ENCODE results near the gene WDFY1.
"Not testable (repeated sequence)": the region's sequence is repeated elsewhere in the genome, so short reads cannot be mapped to it uniquely, and the experiment has no call there.

Gene WDFY1

GRCh38 chr2:223889229-223889628 lies 55.9 kb downstream of the WDFY1 start:
- no peak for FAIRE-seq

DNA sequence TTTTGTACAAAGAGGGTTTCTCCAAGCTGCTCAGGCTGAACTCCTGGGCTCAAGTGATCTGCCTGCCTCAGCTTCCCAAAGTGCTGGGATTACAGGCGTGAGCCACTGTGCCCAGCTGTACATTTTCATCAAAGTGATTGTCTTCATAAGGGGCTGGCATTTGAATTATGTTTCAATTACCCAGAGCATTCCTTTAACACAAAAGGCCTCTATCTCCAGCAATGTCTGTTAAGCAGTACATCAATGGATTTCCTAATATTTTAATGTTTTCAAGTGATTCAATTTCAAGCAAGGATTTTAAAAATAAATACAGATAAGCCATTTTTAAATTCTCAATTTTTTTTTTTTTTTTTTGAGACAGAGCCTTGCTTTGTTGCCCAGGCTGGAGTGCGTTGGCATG lies 56.9 kb downstream of the WDFY1 start:
- no peak for FAIRE-seq

DNA sequence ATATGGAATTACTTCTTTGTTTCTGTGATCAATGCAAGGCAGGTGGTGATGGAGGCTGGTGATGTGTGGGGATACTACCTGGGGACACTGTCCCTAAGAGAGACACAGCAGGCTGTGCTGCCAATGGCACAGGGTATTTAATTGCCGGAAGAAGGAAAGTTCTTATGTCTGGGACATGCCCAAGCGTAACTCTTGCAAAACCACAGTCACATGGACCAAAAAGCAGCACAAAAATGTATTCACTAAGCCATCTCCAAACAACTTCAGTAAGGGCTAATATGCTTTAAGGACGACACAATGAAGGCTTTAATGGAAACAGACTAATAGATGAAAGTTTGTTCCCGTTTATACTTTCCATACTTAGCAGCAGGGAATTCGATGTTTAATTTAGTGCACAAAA lies 58.0 kb downstream of the WDFY1 start:
- FAIRE-seq, result no peak

GRCh38 chr2:223886726-223887125 lies 58.4 kb downstream of the WDFY1 start:
- no peak for FAIRE-seq

GRCh38 chr2:223884399-223884798 lies 60.7 kb downstream of the WDFY1 start:
- no peak for FAIRE-seq

DNA sequence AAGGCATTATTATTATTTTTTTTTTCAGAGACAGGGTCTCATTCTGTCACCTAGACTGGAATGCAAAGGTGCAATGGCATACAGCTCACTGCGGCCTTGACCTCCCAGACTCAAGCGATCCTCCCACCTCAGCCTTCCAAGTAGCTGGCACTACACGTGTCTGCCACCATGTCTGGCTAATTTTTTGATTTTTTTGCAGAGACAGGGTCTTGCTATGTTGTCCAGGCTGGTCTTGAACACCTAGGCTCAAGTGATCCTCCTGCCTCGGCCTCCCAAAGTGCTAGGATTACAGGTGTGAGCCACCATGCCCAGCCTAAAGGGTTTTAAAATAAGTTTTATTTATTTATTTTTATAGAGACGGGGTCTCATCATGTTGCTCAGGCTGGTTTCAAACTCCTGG lies 62.4 kb downstream of the WDFY1 start:
- FAIRE-seq, result no peak

GRCh38 chr2:223880796-223881195 lies 64.3 kb downstream of the WDFY1 start:
- no peak for FAIRE-seq

- no peak for FAIRE-seq
Observed at GRCh38 chr2:223877721-223878410, 67.3 kb downstream of the WDFY1 start.

GRCh38 chr2:223873672-223874071 lies 71.5 kb downstream of the WDFY1 start:
- no peak for FAIRE-seq

DNA sequence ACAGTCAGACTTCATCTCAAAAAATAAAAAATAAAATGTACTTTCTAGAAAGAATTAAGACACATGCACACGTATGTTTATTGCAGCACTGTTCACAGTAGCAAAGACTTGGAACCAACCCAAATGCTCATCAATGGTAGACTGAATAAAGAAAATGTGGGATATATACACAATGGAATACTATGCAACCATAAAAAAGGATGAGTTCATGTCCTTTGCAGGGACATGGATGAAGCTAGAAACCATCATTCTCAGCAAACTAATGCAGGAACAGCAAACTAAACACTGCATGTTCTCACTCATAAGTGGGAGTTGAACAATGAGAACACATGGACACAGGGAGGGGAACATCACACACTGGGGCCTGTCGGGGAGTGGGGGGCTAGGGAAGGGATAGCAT lies 72.4 kb downstream of the WDFY1 start:
- not testable (repeated sequence) for FAIRE-seq

DNA sequence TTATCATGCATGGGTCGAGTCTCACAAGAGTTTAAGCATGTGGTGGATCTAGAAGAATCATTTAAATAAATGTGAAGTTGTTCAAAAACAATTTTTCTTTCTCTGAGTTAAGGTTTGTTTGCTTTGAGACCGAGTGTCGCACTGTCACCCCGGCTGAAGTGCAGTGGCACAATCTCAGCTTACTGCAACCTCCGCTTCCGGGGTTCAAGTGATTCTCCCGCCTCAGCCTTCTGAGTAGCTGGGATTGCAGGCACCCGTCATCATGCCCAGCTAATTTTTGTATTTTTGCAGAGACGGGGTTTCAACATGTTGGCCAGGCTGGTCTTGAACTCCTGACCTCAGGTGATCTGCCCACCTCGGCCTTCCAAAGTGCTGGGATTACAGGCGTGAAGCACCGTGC lies 73.5 kb downstream of the WDFY1 start:
- FAIRE-seq, result not testable (repeated sequence)

- no peak for FAIRE-seq
Observed at GRCh38 chr2:223870840-223871611, 74.1 kb downstream of the WDFY1 start.

- no peak for FAIRE-seq
Observed at GRCh38 chr2:223868005-223868404, 77.1 kb downstream of the WDFY1 start.

DNA sequence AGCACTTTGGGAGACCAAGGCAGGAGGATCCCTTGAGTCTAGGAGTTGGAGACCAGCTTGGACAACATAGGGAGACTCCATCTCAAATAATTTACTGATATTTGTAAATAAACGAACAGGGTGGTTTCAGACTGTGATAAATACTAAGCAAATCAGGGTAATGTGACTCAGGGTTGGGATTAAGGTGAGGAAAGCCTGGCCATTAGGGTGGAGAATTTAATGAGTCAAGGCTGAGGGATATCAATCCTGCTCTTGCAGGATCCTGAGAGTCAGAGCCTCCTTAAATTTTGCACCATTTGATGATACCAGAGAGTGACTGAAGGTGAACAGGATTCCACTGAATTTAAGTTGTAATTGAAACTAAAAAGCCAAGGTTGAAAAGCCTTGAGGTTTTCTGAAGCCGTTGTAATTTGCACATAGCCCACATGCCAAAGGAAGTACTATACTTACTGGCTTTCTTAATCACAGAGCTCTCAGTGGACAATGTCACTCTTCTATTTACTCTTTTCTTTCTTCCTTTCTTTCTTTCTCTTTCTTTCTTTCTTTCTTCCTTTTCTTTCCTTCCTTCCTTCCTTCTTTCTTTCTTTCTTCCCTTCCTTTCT lies 79.1 kb downstream of the WDFY1 start:
- no peak for FAIRE-seq

- no peak for FAIRE-seq
Observed at GRCh38 chr2:223865124-223865523, 80.0 kb downstream of the WDFY1 start.

- no peak for FAIRE-seq
Observed at GRCh38 chr2:223863491-223863890, 81.6 kb downstream of the WDFY1 start.

GRCh38 chr2:223860809-223861738 lies 84.1 kb downstream of the WDFY1 start:
- FAIRE-seq, result no peak

GRCh38 chr2:223859070-223859469 lies 86.1 kb downstream of the WDFY1 start:
- FAIRE-seq, result no peak

- FAIRE-seq, result no peak
Observed at GRCh38 chr2:223856584-223856983, 88.6 kb downstream of the WDFY1 start.

DNA sequence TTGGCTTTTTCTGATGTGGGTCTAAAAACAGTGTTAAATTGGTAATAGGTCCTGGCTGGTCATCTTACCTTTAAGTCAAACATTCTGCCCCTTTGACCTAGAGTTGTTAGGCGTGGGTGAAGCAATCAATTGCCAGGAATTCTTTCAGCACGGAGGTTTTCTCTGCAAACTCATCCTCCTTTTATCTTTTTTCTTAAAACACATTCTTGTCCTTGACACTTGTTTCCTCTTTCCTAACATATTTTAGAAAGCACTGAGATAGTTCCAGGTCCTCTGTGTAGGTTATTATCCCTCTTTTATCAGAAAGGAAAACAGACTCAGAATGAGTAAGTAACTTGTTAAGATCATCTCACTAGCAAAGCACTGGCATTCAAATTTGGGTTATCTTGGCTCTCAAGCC lies 89.1 kb downstream of the WDFY1 start:
- FAIRE-seq, result no peak

DNA sequence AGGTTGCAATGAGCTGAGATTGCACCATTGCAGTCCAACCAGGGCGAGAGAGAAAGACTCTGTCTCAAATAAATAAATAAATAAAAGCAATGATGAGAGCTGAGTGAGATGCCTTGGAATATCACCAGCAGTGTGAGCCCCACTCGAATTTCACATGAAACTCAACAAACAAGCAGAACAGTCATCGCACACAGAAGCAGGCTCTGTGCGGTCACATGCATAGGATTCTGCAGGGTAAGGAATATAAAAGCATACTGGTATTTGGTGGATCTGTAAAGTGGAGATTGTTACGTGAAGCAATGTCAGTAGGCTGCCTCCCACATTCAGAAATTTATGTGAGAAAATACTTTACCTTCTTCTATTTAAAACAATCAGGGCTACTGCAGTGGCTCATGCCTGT lies 89.7 kb downstream of the WDFY1 start:
- FAIRE-seq, result no peak

DNA sequence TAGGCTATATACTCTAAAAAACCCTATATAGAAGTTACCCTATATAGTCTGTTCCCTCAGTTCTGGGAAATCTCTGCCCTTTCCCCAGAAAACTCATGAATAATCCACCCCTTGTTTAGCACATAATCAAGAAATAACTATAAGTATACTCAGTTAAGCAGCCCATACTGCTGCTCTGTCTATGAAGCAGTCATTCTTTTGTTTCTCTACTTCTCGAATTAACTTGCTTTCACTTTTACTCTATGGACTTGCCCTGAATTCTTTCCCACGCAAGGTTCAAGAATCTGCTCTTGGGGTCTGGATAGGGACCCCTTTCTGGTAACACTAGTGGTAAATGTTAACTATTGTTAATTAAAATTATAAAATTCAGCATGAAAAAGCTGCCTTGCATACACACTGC lies 90.4 kb downstream of the WDFY1 start:
- FAIRE-seq, result no peak

DNA sequence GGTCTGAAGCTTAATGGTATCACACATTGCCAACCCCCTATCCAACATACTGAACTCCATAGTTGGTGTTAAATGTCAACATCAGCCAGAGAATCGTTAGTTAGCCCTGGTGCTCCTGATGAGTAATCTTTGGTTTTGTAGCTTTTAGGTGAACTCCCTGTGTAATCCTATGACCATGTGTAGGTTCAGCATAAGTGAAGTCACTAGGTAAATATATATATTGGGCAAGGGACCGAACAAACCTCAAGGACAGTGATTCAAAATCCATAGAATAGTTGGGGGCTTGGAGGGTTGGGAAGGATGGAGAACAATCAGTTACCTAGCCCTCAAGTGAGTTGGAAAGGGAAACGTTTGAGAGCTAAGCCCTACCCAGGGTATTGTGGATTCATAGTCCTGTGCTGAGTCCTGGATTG lies 91.7 kb downstream of the WDFY1 start:
- no peak for FAIRE-seq

Measured in G401.6 (cell line).